HG02798 (cell line): ENCODE measurements around the gene CPEB2.

Experiments used
- ATAC-seq: cut with Tn5 transposase; IDR thresholded peaks from one replicate; pipeline ENCODE4 v1.9.1; 2021; ENCODE audit warnings: mild to moderate bottlenecking; ENCODE audit not compliant: unreplicated experiment, poor library complexity

CPEB2 gene

DNA sequence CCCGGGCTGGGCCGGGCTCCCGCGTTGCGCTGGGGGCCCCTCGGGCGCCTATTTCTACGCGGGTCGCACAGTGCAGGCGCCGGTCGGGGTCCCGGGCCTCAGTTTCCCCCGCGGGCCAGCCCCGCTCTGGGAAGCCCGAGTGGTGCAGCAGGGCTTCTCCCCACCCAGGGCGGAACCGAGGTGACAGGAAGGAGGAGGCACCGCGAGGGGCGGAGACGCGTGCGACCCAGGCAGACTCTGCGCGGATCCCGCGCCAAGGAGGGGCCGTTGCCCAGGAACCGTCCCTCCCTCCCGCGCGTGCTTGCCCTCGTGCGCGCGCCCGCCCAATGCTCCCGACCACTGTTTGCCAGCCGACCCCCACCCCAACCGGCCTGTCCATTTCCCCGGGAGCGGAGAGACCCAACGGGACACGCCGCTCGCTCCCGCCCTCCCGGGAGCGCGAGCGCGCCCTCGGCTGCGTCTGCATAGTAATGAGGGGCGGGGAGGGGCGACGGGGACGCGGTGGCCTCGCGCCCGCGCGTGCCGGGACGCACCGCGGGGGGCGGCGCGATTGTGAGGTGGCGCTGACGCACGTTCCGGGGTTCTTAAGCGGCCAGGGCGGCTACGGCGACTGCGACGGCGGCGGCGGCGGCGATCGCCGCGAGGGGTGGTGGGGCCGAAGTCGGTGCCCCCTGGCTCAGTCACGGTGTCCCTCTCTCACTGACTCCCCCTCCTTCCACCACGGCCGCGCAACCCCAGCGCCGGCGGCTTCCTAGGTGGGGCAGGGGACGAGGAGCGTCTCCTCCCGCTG, at the start of gene CPEB2:
Gene CPEB2 (plus strand): TSS at position 613 of the 790 bp plus-strand sequence. CDS start 193 bp downstream, outside the sequence.
- peak; percentile 69 for ATAC-seq

DNA sequence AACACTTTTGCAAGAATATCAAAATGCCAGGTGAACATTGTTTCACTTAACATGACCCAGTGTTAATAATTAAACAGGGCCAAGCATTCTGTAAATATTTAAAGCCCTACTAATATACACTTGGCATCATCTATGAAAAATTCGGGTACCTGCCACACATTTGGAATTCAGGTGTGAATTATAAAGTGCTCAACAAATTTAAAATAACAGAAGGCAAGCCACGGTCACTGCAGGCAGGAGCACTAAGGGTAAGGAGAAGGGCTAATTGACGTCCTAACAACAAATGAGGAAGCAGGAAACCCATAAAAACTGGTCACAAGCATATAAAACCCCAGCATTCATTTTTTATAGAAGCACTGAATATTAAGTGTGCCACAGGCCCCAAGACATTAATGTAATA, 43.8 kb upstream of the CPEB2 start:
- no peak for ATAC-seq

DNA sequence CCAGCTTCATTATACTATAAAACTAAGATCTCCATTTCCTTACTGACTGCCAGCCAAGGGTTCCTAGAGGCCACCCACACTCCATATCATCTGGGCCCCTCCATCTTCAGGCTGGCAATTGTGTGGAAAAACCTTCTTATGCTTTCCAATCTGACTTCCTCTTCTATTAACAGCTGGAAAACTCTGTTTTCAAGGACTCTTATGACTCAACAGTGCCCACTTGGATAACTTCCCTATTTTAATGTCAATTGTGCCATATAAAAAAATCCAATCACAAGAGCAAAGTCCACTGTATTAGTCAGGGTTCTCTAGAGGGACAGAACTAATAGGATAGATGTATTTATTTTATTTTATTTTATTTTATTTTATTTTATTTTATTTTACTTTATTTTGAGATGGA, 41.0 kb upstream of the CPEB2 start:
- ATAC-seq, result no peak

DNA sequence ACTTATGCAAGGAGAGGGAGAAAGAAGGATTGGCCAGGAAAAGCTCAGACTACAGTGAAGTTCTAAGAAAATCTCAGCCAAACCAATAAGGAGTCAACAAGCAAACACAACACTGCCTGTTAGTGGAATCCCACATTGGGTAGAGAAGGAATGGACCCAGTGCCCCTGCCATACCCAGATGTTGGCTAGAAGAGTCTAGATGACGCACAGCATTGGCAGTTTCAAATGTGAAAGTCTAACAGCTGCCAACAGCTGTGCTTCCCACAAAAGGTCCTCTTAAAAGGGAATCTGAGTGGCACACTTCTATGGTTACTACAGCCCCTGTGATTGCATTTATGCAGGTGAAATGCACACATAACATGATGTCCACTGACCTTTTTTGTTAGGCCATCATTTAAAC, 37.2 kb upstream of the CPEB2 start:
- ATAC-seq, result no peak

DNA sequence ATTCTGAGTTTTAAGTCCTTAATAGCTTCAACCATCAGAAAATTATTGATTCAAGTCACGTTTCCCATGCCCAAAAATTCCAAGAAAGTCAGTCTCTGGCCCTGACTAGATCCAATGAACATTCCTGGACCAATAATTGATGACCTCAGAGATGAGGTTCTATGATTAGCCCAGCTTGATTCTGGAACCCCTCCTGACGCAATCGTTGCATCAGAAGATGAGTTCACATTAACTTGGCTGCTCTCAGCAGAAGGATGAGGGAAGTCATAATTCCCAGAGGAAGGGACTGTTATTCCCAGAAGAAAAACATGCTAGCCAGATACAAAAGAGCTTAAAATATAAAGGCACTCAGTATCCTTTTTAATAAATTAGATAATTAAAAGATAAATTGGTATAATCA, 34.3 kb upstream of the CPEB2 start:
- ATAC-seq, result no peak

DNA sequence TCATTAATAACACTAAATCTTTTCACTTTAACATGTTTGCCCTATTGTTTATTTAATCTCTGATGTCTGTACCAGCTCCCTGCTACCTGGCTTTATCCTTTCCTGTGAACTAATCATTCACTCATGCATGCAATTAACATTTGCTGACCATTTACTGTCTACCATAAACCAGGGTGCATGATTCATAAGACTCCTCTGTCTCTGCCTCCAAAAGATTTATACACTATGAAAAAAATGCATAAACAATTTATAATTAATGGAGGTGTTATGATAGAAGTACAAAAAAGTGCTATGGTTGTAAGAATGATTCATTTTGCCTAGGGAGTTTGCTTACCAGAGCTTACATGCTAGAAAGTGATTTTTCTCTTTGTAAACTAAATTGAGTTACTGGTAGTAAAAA, 24.5 kb upstream of the CPEB2 start:
- no peak for ATAC-seq

DNA sequence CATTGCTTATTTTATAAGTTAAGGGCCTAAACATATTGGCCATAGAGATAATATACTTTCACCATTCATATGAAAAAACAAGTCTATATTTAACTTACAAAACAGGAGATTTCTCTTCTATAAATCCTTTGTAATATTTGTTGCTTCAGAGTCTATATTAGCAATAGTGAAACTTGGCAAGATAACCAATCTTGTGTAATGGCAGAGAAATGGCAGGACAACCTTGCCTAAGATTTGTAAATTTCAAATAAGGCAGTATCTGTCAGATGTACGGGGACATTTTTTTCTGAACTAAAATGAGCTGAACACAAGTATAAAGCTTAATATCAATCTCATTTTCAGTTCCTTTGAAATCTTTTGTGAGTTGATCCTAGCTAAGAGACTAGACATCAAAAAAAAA, 17.8 kb upstream of the CPEB2 start:
- ATAC-seq, result no peak

DNA sequence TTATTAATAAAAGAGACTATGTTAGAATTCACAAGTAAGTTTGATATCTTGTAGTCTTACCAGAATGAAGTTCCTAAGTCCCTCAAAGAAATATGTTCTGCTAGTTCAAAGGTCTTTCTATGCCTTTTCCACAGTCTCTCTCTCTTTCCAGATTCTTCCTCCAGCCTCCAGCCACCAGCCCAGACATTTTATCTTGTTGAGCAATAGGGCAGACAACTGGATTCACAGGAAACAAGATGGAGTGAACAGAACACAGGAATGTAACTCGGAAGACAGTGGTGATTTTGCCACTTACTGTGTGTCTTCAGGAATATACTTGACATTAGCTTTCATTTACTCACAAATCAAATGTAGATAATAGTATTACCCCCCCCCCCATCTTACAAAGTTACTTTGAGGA, 17.1 kb upstream of the CPEB2 start:
- no peak for ATAC-seq

DNA sequence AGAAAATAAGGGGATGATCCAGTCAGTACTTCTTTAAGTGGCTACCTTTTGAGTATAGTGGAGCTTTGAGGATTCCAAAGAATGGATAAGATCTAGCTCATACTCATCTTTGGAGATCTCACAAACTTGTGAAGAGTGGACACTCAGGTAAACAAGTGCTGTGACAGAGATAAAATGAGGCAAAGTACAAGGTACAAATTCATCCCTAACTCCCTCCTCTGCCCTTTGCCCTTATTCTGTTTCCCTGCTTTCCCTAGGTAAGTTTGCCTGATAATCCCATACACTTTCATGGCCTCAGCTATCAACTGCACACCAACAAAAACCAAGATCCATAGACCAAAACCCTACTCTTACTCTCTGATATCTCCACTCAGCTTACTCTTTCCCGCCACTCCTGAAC, 16.4 kb upstream of the CPEB2 start:
- ATAC-seq, result no peak

DNA sequence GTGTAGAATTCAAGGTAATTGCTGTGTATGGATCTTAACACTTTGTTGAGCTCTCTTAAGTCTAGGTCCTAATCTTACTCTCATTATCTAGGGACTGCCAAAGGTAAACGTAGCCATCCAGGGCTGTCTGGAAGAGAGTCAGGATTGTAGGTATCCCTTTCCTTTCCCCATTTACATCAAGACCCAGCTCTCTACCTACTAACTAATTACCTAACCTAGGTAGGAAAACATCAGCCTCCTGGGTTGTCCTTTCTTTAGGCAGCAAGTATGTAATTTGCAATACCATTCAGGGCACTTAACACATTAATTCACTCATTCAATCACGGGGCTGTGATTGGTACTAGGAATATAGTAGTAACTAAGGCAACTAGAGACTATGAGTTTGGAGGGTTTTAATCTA, 15.2 kb upstream of the CPEB2 start:
- ATAC-seq, result no peak

DNA sequence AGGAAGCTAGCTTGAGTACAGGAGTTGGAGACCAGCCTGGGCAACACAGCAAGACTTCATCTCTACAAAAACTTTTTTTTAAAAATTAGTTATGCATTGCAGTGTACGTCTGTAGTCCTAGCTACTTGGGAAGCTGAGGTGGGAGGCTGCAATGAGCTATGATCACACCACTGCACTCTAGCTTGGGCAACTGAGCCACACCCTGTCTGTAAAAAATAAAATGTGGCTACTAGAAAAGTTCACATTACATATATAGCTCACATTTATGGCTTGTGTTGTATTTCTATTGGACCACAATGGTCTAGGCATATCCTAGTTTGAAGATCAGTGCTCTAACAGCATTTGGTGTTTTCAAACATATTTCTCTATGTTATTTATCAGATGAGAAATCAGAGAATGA, 11.8 kb upstream of the CPEB2 start:
- no peak for ATAC-seq

DNA sequence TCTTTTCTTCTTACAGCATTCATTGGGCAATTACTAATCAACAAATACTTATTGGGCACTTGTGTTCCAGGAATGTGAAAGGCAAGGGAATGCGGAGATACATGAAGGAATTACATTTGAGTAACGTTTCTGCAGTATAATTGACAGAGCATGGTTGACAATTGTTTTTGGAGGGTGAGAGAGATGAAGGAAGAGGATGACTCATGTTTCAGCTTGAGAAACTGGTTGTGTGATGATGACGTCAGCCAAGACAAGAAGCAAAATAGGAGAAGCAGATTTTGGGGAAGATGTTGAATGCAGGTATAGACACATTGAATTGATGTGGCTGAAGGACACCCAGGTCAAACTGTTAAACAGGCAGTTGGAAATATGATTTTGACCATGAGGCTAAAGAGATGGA, 8.0 kb upstream of the CPEB2 start:
- no peak for ATAC-seq

DNA sequence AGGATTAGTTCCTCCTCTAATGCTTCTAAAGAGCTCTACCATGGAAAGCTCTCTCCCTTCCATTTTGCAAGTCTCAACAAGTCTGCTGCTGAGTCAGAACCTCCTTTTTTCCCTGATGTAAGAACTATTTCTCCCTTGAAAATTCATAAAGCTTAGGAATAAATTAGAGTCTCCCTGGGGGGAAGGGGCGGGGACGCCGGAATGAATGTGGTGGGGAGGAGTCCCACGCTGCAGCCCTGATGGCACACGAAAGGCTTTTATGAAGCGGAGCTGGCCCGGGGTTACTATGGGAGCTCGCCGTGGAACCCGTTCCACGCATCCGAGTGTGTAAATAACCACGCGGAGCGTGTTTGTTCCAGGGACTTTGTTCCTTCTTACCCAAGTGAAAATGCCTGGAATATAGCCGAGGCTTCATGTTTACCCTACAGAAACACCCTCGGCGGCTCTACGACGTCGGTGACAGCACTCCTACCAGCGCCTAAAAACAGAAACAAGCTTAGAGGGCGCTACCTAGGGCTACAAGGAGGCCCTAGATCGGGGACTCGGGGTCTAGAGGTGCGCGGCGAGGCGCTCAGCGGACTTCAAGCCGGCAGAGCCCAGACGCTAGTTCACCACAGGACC, 923 bp upstream of the CPEB2 start:
- ATAC-seq, result peak; percentile 25

DNA sequence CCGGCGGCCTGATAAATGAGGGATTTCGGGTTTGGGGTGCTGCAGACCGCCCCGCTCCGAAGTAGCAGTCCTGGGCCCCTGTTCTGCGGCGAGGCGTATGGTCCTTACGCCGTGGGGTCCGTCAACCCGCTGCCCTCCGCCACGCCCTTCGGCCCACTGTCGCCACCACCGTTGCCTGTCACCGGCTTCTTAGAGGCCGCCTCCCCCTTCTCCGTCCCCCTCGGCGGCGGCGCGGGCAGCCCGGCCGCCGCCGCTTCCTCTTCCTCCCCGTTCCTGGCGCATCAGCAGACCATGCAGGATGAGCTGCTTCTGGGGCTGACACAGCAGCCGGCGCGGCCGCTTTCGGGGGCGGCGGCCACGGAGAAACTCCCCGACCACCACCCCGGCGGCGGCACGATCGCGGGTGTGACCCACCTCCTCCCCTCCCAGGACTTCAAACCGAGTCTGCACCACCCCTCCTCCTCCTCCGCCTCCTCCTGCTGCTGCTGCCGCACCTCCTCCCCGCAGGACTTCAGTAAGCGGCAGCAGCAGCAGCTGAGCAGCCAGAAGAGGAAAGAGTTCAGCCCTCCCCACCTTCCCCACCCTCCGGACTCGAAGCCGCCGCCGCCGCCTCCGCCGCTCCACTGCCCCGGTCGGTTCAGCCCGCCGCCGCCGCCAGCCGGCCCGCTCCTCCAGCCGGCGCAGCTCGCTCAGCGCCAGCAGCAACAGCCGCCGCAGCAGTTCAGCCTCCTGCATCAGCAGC, 549 bp downstream of the CPEB2 start:
- peak; percentile 32 for ATAC-seq

DNA sequence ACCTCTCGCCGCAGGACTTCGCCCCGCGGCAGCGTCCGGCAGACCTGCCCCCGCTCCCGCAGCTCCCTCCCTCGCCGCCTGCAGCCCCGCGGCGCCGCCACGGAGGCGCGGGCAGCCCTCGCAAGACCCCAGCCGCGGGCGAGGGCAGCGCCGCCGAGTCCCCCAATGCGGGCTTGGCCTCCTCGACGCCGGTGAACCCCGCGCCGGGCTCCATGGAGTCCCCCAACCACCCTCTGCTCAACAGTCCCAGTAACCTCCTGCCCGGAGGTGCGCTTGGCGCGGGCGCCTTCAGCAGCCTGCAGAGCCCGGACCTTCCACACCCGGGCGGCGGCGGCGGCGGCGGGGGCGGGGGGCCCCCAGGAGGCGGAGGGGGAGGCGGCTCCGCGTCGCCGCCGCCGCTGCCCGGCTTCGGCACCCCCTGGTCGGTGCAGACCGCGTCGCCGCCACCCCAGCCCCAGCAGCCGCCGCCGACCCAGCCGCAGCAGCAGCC, 1.2 kb downstream of the CPEB2 start:
- ATAC-seq, result peak; percentile 12

DNA sequence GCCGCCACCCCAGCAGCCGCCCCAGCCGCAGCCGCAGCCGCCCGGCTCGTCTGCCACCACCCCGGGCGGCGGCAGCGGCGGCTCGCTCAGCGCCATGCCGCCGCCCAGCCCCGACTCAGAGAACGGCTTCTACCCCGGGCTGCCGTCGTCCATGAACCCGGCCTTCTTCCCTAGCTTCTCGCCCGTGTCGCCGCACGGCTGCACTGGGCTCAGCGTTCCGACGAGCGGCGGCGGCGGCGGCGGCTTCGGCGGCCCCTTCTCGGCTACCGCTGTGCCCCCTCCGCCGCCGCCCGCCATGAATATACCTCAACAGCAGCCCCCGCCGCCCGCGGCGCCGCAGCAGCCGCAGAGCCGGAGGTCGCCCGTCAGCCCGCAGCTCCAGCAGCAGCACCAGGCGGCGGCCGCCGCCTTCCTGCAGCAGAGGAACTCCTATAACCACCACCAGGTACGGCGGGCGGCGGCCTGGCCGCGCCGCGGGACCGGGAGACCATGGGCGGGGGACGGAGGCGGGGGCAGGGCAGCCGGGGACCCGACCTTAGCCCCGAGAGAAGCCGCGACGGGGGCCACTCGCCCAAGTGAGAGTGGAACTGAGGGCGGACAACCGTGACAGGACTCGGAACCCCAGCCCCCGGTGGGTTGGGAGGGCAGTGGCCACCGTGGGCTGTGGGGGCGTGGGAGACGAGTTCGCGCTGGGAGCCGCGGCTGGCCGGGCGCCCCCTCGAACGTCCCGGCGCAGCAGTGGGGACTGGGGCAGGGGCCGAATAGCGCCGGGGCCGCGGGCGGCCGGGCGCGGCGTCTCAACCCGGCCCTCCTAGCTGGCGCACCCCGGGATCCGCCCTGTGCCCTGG, 1.8 kb downstream of the CPEB2 start:
- no peak for ATAC-seq

DNA sequence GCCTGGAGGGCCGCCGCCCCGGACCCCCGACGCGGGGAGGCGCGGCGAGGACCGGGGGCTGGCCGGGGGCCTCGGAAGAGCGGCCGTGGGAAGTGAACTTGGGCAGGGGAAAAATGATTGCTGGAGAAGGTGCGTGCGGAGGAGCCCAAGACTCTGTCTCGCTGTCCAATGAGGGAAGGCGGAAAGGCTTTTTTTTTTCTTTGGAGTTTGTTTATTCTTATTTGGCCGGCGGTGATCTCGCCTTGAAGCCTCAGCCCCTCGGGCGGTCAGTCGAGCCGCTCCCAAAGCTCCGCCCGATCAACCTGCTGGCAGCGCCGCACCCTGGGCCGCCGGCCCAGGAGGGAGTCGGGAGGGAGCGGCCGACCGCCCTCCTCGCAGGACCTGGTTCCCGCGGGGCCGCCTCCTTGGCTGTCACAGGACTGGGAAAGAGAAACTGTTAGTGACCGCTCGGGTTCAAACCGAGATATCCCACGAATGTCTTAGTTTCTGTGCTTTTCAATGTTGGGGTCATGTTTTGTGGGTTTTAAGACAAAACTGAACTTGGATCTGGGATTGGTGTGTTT, 2.5 kb downstream of the CPEB2 start:
- peak; percentile 13 for ATAC-seq

DNA sequence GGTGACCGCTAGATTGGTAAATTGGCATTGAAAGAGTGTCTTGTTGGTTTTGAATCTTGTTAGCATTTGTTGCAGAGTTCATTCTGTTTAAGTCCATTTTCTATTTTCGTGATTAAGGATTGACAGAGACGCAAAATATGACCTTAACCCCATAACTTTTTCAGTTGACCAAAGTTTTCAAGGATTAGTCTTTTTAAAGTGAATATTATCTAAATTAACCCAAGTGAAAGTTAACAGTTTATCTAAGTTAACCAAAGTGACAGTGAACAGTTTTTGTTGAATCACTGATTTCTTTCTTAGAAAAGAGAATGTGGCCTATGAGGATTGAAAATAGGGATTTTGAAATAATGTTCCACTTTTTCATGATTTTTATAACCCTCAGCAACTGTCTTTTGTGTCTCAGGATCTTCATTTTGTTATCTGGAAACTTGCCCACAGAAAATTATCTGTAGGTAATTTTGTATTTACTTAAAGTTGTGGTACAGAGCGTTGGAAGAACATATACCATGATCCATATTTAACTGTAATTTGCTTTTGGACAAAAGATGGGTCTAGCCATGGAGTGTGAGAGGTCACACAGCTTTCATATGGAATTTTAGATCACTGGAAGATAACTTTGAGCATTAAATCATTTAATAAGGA, 3.3 kb downstream of the CPEB2 start:
- ATAC-seq, result no peak

DNA sequence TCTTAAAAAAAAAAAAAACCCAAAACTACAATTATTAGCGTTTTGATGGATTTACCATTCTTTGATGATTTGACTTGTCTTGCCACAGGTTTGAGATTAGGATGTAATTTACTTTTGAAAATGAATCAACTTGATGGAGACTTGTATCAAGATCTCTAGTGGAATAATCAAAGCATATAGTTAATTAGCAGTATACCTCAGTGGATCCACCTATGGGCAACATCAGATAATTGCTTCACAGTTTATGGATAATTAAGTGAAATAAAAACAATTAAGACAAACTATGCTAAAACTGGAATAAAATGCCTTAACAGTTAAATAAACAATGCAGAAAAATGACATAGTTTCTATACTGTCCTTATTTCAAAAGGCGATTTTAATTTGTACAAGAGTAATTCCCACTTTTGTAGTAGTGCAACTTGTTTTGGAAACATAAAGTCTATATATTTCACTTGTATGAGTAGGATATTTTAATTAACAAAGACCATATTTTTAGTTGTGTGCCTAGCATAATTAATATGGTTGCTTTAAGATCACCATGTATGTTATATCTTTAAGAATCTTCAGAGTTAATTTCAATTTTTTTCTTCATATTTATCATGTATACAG, 4.2 kb downstream of the CPEB2 start:
- ATAC-seq, result no peak
